ENCODE measurements around the gene CD52.
A peak's percentile ranks its signal among the peaks of the same experiment; 100 is the strongest.
"Not testable (repeated sequence)": the region's sequence is repeated elsewhere in the genome, so short reads cannot be mapped to it uniquely, and the experiment has no call there.

Gene CD52

DNA sequence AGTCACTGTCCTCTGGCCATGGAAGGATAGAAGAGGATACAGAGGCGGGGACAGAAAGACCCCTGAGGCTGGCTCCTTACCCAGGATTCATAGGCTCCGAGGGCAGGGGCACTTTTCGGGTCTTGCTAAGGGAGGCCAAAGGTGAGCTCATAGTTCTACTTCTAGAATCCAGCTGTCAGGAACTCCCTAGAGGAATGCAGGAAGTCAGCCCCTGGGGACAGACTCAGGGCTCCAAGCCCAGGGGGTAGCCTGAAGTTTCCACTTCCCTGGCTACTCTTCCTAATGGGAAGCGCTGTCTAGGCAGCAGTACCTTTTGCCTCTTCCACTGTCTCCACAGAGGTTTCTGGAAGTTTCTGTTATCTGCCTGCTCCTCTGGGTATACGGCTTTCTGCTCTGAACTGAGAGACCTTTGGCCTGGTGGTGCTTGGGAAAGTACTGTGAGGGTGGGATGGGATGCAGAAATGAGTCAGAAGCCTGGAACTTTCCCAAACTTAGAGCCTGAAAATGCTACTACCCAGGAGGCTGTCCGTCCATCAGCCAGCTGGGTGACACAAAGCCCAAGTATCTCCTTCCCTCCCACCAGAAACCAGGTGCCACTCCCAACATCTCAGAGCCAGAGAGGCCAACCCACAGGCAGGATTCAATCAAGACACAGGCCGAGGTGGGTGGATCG lies 14.9 kb upstream of the CD52 start:
- no peak for DNase-seq (ENCODE audit: low read depth)

DNA sequence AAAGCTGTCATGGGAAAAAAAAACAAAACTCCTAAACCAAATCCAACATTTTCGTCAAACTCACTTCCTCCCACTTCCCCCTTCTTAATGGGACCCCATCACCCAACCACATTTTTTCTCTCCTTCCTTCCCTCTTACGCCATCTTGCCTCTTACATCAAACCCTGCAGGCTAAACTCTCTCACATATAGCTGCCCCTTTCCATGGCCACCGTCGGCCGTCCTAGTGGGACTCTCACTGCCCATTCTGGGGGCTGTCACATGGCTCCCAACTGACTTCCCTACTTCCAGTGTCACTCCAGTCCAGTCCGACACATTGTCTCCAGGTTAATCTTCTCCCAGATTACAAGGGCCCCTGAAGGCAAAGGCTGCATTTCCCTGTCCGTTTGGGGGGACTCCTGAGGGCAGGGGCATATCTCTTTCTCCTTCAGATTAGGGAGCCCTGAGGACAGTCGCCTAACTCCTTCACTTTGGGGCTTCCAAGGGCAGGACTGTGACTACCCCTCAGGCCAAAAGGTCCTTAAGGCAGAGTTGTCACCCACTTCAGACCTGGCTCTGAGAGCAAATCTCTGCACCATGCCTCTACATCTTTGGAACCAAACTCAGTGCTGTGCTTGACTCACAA lies 12.0 kb upstream of the CD52 start:
- no peak for DNase-seq (ENCODE audit: low read depth)

DNA sequence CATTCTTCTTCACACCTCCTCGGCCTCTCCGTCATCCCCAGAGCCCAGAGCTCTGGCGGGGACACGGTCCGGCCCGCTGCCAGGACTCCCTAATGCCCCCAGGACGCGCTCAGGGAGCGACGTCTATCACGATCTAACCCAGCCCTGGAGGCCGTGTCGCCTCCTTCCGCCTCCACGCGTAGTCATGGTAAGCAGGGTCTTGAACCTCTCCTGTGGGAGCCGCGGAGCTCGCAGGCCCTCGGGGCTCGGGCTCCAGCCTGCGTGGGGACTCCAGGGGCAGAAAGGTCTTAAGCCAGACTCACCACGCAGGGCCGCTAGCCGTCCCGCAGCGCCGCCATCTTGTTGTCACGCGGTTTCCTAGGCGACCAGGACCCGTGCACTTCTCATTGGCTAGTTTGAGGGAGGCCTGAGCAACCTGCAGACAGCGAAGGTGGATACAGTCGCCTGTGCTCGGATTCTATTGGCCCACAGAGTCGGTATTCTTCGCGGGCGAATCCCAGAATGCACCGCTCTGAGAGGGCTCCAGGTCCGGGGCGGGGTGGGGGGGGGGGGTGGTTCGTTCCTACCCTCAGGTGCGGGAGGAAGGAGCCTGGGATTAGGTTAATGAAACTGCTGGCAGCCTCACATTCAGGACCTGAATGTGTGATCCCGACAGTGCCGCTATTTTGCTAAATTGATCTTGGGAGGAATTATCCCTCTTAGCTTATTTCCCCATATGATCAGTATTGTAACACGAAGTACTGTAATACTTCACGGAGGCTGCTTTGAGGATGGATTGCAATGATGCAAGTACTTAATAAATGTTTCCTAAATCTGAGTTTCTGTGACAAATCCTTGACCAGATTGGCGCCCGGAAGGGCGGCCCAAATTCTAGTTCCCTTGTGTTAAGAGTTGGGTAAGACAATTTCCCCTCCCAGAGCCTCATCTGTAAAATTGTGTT lies 11.2 kb upstream of the CD52 start, which contains the start of gene UBXN11:
UBXN11 (minus strand) TSS at position 347 of the 940 bp plus-strand sequence. CDS start 3,753 bp downstream, outside the sequence.
- peak; percentile 86 for DNase-seq (ENCODE audit: low read depth)

DNA sequence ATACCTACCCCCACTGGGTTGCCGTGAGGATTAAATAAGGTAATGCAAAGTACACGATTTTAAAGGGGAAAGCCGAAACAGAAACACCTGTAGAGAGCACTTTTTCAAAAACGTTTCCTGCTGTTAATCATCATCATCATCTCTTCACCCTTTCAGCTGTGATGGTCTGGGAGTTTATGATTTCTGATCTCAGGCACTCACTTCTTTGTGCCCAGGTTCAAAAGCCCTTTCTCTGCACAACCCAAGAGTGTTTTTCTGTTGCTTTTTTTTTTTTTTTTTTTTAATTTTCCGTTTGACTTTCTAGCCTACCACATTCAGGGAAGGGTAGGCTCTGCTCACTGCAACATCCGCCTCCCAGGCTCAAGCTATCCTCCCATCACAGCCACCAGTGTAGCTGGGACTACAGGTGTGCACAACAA lies 10.4 kb upstream of the CD52 start:
- DNase-seq (ENCODE audit: low read depth), result no peak

DNA sequence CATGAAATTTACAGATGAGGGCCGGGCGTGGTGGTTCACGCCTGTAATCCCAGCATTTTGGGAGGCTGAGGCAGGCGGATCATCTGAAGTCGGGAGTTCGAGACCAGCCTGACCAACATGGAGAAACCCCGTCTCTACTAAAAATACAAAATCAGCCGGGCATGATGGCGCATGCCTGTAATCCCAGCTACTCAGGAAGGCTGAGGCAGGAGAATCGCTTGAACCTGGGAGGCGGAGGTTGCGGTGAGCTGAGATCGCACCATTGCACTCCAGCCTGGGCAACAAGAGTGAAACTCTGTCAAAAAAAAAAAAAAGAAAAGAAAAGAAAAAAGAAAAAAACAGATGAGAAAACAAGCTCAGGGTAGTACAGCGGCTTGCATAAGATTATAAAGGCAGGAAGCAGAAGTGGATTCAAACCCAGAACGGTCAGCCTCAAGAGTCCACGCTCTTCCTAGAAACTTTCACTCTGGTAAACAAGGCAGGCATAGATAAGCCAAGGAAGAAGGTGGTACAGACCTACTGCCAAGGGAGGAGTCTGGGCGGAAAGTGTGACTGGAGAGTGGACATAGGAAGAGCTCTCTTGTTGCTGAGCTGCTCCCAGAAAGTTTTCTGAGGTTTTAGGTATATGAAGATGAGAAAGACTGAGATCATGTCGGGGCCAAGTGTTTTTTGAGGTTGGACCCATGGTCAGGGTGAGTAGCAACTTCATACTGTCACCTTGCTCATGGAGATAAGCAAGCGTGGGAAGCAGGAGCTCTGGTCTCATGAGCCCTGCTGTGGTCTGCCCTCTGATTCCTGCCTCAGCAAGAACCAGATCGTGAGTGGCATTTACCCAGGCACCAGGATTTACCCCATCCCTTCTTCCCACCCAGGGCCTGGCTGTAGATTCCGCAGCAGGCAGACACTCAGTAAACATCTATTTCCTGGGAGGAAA lies 9.5 kb upstream of the CD52 start:
- DNase-seq (ENCODE audit: low read depth), result not testable (repeated sequence)

DNA sequence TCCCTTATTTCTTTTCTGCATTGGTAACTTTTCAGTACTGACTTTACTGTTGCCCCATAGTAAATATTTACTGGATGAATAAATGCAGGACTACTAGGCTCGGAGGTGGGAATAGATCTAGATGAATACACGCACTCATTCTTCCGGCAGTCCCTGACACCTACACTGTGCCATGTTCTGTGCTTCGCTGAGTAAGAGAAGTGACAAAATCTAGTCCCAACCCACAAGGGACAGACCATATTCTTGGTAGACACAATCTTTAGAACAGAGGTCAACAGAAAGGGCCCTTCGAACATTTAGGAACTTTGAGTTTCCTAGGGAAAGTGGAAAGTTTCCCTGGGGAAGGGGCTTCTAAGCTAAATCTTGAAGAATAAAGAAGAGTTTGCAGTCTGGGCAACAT lies 3.3 kb upstream of the CD52 start:
- no peak for DNase-seq (ENCODE audit: low read depth)

DNA sequence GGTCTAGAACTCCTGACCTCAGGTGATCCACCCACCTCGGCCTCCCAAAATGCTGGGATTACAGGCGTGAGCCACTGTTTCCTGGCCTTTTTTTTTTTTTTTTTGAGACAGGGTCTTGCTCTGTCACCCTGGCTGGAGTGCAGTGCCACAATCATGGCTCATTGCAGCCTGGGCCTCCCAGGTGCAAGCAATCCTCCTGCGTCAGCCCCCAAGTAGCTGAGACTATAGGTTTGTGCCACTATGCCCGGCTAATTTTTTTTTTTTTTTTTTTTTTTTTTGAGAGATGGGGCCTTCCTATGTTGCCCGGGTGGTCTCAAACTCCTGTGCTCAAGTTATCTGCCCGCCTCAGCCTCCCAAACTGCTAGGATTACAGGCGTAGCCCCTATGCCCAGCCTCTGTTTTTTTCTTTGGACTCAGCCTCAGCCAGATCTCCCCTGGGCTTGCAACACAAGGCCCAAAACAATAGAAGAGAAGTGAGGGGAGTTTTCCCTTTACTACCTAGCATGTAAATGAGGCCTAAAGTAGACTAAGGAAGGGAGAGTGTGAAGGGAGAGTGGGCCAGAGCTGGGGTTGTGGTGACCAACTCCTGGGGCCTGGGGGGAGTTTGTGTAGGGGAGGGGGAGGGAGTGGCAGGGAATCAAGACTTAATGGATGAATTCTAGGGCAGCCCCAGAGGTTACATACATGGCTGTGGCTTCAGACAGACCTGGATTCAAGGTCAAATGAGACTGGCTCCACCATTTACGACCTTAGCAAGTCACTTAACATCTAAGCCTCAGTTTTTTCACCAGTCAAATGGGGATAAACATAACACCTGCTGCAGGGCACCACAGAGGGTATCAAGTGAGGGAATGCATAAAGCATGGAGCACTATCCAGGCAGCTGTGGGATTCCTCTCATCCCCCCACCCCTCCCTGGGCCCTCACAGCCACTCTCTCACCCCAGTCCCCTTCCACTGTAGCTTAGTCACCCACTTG lies 1.6 kb upstream of the CD52 start:
- no peak for DNase-seq (ENCODE audit: low read depth)

DNA sequence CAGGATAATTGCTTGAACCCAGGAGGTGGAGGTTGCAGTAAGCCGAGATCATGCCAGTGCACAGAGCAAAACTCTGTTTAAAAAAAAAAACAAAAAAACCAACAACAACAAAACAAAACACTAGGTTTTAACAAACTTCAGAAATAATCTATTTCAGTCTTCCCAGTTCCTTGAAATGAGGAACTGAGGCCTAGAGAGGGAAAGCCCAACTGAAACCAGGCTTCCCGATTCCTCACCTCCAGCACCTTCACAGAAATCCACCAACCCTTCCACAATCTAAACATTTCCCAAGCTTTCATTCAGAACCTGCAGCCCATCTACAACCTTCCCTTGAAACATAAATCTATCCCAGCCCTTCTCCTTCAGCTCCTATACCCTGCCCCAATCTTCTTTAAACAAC lies 612 bp upstream of the CD52 start:
- no peak for DNase-seq (ENCODE audit: low read depth)

DNA sequence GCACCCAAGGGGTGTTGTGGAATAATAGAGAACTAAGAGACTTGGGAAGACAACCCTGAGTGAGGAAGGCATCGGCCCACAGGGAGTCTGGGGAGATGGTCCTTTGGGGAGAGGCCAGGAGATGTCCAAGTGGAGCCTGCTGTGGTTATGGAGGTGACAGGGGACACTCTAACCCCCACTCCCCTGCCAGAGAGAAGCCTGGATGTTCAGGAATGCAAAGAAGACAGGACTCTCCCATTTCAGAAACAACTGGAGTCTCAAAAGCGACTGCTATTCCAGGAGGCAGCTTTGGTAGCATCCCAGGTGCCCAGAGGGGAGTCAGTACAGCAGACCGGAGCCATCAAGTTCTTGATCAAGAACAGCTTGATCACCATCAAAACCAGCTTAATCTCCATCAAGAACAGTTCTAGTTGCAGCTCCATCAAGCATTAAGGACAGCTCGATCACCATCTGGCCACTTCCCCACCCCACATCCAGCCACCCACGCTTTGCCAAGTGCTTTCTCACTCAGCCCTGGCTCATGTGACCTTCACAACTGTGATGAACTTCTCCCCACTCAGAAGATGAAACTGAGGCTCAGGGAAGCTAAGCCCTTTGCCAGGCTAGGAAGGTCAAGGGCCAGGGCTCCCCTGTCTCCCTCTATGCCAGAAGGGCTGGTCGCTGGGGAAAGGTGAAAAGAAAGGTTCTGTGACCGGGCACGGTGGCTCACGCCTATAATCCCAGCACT lies 743 bp downstream of the CD52 start:
- no peak for DNase-seq (ENCODE audit: low read depth)

DNA sequence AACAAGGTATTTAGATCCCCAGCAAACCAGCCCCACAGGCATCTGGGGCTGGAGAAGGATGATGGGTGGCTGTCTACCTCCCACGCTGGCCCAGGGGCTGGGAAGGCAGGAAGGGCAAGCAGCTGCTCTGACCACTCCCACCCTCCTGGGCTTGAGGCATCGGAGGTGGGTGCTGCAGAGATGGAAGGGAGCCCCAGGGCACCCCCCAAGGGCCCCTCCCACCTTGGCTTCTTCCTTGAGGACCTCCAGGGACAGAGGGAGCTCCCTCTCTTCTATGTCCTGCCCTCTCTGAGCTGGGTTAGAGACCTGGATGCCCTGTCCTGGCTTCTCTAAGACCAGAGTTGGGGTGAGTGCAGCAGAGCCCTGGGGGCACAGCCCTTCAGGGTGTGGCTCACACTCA lies 3.1 kb downstream of the CD52 start:
- no peak for DNase-seq (ENCODE audit: low read depth)

DNA sequence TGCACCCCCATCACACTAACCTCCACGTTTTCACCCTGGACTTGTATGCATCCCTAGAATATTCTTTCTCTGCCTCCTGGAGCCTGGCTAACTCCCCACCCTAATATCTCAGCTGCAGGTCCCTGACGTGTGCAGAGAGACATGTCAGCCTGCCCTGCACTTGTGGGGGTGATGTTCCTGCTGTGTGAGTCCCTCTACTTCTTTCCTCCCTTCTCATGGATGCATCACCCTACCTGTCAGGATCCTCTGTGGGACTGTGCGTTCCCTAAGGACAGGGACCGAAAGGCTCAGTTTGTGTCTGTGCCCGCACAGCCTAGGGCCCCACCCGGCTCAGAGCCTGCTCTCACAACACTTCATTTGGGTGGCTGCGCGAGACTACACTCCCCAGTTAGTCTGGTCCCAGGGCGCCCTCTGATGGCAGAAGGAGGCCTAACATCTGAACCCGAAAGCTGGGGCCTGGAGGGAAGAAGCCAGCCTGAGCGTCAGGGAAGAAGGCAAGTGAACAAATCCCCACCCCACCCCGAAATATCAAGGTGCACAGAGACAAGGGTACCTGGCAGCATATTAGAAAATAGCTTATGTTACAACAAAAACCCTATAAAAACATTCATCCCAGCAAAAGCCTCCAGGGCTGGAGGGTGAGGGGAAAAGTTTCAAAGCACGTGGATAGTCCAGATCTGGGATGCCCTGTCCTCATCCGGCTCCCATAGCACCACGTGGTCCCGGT lies 3.7 kb downstream of the CD52 start:
- DNase-seq (ENCODE audit: low read depth), result peak; percentile 43

DNA sequence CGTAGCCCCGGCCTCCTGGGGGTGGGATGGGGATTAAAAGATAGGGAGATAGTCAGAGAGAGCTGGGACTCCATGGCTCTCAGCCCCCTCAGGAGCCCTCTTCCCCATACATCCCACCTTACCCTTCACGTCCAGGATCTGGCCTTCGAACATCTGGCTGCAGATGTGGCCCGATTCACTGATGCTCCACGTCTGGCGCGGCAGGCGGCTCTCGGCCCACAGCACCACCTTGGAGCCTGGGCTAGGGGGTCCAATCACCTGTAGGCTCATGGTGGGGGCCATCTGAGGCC lies 4.2 kb downstream of the CD52 start:
- no peak for DNase-seq (ENCODE audit: low read depth)

DNA sequence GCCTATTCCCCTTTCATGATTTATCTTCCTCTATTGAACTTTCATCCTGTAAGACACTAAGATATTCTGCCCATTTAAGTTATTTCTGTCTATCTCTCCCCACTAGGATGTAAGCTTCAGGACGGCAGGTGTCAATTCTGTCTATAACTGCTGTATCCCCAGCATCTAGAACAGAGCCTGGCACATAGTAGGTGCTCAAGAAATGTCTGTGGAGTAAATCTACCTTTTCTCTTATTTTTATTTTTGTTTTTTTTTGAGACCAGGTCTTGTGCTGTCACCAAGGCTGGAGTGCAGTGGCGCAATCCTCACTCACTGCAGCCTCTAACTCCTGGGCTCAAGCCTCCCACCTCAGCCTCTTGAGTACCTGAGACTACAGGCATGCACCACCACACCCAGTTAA lies 5.6 kb downstream of the CD52 start:
- DNase-seq (ENCODE audit: low read depth), result no peak

DNA sequence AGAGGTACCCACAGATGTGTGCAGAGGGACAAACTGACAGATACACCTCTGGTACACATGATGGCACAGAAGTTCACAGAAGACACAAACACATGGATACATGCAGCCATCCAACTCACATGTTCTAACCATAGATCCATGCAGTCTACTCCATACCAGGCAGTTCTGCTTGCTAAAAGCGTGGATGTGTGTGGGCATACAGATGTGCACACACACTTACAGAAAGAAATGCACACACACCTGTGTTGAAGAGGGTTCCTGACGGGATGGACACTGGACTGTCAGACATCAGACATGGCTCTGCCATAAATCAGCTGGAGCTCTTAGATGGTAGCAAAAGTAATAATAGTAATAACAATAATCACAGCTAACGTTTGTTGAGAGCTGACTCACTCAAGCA lies 6.8 kb downstream of the CD52 start:
- no peak for DNase-seq (ENCODE audit: low read depth)

DNA sequence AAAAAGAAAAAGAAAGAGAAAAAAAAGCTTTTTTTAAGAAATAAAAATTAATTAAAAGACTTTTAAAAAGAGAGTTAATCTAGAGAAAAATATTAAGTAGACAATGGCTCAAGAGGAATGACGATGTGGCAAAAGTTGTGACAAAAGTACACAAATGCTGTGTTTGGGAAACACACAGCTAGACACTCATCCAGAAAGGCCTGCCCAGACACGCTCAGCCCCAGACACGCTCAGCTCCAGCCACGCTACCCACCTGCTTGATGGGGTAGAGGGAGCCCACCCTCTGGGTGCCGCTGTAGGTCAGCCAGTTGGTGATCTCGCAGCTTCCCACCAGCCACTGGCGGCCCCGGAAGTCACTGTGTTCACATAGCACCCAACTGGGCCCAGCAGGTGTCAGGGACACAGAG lies 10.2 kb downstream of the CD52 start:
- no peak for DNase-seq (ENCODE audit: low read depth)

DNA sequence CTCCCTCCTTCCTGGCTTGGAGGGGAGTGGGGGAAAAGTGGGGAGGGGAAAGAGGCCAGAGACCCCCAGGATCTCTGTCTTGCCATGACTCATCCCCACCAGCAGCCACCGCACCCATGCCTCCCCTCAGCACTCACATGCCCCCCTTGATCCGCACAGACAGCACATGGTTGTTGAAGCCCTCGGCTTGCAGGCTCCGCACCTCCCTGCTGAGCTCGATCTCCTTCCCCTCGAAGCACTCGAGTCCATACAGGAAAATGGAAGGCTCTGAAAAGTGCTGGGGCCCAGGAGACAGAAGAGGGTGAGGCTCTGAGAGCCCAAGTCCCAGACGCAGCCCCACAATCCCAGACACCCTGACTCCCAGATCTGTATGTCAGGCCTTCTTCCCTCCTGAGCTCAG lies 10.8 kb downstream of the CD52 start:
- DNase-seq (ENCODE audit: low read depth), result no peak

DNA sequence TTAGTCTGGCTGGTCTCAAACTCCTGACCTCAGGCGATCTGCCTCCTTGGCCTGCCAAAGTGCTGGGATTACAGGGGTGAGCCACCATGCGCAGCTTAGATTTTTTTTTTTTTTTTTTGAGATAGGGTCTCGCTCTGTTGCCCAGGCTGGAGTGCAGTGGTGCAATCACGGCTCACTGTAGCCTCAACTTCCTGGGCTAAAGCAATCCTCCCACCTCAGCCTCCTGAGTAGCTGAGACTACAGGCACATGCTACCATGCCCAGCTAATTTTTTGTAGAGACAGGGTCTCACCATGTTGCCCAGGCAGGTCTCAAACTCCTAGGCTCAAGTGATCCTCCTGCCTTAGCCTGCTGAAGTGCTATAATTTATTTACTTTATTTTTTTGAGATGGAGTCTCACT lies 11.6 kb downstream of the CD52 start:
- DNase-seq (ENCODE audit: low read depth), result not testable (repeated sequence)

DNA sequence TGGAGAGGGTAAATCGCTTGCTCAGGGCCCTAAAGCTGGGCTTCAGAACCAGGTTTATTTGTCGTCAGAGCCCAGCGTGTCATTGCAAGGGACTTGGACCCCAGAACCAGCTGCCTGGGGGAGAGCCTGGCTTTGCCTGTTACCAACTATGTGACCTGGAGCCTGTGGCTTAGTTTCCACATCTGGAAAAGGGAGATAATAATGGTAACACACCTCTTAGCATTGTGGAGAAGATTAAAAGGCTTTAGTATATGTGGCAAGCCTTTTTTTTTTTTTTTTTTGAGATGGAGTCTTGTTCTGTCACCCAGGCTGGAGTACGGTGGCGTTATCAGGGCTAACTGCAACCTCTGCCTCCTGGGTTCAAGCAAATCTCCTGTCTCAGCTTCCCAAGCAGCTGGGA lies 12.5 kb downstream of the CD52 start:
- DNase-seq (ENCODE audit: low read depth), result no peak

DNA sequence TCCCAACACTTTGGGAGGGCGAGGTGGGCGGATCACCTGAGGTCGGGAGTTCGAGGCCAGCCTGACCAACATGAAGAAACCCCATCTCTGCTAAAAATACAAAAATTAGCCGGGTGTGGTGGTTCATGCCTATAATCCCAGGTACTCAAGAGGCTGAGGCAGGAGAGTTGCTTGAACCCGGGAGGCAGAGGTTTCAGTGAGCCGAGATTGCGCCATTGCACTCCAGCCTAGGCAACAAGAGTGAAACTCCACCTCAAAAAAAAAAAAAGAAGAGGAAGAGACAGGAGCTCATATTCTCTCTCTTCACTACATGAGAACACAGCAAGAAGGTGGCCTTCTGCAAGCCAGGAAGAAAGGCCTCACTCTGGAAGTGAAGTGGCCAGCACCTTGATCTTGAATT lies 15.6 kb downstream of the CD52 start:
- DNase-seq (ENCODE audit: low read depth), result not testable (repeated sequence)

All from non-pigmented ciliary epithelial cell (primary cell).